GM18511 (cell line): Measurements from ENCODE around the gene KRTAP10-5.
"Not testable (repeated sequence)": the region's sequence is repeated elsewhere in the genome, so short reads cannot be mapped to it uniquely, and the experiment has no call there.

Experiments used
- ATAC-seq: cut with Tn5 transposase; IDR thresholded peaks from one replicate; pipeline ENCODE4 v1.9.1; 2021; ENCODE audit warnings: mild to moderate bottlenecking, moderate library complexity; ENCODE audit not compliant: unreplicated experiment

KRTAP10-5 gene

DNA sequence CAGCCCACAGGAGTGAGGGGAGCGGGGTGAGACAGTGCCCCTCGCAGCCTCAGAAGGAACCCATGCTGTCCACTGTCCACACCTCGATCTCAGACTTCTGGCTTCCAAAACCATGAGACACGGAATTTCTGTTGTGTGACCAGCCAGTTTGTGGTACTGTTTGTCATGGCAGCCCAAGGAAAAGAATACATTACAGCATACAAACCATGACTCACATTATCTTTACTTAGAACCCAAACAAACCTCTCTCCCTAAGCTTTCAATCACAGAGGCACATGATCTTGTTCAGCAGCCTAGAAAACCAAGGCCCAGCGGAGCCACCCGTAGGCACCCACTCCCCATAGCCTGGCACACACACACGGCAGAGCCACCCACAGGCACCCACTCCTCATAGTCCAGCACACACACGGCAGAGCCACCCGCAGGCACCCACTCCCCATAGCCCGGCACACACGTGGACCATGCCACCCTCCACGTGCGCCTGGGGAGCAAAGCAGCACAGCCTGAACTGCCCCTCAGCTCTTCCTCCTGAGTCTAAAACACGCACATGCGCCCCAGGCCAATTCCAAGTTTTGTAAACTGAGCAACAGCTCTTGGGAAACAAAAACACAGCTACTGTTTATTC is 7.3 kb downstream of the KRTAP10-5 start:
- no peak for ATAC-seq

DNA sequence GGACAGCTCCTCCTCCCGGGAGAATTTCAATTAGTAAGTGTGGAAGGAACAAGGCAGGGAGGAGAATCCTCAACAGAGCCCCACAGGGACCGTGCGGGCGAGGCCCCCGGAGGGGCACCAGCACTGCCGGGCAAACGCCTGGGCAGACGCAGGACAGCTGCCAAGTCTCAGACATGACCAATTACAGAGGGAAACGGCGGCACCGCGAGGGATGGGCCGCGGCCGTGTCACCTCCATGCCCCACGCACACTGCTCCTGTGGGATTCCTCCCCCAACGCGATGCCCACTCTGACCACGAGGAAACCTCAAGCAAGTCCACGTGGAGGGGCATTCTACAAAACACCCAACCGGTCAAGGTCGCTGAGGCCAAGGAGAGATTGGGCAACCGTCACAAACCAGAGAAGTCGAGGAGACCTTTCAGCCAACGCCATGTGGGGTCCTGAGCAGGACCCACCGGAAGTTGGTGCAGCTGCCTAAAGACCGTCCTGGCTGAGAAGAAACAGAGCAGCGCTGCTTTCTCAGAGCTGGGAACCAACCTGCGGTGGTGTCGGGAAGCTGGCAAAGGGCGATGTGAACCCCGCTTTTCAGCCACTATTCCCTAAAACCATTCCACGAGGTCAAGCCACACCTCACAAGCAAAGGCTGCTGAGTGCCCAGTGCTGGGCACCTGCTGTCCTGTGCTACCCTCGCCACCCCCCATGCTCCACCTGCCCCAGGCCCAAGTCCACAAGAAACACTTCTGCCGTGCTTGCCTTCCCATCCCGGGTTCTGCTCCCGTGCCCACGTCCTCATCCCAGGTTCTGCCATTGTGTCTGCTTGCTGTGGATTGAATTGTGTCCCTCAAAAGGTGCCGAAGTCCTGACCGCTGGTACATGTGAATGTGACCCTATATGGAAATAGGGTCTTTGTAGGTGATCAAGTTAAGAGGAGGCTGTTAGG is 8.3 kb downstream of the KRTAP10-5 start:
- ATAC-seq, result no peak

DNA sequence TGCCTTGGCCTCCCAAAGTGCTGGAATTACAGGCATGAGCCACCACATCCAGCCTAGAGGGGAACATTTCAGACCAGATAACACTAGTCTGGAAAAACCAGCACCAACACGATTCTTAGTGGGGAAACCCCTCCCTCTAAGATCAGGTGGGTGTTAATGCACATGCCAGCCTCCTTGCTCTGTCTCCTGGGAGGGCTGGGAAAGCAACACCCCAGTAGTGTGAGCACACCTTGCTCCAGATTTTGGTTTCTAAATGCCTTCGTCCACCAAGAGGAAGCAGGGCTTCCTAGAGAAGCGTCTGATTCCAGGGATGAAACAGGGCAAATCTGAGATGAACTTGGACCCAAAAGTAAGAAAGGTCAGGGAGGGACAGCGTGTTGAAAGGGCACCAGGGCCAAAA is 9.1 kb downstream of the KRTAP10-5 start:
- ATAC-seq, result no peak

DNA sequence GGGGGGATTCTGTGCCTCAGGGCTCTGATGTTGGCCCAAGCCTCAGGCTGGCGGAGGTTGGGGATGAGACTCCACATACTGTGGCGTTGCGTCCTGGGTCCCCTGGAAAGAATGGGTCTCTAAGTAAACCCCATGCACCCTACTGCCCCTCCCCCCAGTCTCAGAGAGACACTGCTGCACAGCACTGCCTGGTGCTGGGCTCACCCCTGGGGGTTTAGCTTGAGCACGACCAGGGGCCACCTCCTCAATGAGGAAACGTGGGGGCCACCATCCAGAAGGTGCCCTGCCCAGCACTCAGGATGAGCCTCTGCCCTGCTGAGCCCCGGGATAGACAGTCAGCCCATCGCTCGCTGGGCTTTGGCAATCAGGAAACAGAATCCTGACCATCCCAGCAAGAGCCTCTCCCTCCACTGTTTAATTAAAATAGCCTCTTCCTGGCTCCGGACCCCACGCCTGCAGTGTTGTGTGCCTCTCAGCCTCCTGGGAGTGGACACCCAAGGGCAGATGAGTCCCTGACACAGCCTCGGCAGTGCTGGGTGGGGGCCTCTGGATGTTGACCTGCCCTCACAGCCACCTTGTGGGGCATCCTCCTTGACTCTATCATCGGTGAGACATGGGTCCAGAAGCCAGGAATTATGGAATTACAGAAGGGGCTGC is 10.4 kb downstream of the KRTAP10-5 start:
- ATAC-seq, result no peak

DNA sequence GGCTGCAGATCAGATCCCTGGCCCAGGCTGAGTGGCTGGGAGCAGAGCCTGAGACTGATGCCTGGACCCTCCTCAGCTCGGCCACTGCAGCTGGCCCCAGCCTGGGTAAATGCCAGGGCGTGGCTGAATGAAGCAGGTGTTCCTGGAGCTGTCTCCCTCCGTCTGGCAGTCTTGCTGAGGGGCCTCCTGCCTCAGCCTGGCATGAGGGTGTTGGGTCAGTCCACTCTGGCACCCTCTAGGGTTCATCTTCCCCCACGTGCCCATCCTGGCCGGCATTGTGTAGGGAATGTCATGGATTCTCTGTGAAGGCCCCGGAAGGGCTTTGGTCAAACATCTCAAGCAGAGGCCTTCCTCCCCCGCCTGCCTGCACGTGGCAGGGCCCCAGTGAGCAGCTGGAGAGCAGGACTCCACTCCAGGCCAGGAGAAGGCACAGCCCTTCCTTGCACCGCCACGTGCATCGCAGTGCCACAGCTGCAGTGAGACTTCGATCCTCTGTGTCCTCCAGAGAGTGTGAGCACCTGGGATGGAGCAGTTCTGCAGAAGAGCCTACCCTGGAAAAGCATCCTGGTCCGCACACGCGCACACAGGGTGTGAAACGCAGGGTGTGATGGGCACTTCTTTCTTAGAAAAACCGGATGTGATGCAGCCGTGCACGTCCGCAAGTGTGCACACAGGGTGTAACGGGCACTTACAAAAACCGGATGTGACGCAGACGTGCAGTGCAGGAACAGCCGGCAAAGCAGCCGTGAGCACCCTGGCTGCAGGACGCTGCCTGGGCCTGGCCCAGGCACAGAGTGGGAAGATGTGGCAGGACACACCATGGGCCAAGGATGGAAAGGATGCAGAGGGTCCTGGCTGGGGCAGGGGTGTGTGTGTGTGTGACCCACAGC is 11.5 kb downstream of the KRTAP10-5 start:
- no peak for ATAC-seq

DNA sequence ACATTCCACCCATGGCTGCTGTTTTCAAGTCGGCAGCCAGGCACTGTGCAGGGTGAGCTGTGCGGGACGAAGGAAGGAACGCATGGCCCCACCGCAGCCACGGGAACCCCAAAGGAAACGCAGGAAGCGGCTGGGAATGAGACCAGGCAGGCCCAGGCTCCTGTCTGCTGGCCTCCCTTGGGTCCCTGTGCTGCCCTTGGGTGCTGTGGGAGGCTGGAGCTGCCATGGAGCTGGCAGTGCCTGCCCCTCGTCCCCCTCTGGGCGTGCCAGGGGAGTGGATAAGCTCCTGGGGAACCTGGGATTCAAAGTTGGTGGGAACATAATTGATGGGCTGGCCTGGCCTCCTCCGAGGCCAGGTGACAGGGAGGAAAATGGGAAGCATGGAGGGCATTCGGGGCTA is 12.1 kb downstream of the KRTAP10-5 start:
- no peak for ATAC-seq

DNA sequence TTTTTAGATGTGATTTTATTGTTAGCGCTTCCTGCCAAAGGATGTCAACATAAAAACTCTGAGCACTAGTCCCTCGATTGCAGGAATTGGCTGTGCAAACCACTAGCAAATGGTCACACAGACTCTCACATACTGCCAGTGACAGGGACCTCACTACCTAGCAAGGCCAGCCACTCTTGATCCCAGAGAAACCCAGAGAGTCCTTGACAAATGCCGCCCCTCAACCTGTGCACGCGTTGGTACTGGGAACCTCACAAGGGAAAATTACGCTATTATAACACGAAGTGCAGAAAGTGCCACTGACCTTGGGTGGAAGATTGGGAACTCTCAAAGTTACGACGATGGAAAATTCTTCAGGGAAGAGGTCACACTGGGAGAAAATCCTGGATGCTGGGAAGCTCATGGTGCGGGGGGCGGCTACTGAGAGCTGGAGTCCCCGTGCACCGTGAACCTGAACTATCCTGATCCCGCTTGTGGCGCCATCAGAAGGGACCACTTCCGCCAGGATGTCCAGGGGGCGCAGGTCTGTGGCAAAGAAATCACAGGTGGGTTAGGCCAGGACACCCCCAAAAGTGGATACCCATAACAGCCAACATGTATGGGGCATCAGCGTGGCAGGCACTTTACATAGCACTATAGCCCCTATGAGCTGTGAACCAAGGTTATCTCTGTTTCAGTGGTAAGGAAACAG is 12.8 kb downstream of the KRTAP10-5 start:
- no peak for ATAC-seq

DNA sequence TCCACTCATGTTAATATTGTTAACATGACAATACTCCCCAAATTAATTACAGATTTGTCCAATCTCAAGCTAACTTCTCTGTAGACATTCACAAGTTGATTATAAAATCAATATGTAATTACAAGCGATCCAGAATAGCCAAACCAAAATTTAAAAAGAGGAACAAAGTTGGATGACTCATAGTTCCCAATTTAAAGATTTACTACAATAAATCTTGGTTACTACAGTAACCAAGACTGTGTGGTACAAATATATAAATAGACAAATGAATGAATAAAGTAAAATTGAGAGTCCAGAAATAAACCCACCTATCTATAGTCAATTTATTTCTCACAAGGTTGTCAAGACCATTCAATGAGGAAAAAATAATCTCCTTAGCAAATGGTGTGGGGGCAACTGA is 14.0 kb downstream of the KRTAP10-5 start:
- ATAC-seq, result no peak

DNA sequence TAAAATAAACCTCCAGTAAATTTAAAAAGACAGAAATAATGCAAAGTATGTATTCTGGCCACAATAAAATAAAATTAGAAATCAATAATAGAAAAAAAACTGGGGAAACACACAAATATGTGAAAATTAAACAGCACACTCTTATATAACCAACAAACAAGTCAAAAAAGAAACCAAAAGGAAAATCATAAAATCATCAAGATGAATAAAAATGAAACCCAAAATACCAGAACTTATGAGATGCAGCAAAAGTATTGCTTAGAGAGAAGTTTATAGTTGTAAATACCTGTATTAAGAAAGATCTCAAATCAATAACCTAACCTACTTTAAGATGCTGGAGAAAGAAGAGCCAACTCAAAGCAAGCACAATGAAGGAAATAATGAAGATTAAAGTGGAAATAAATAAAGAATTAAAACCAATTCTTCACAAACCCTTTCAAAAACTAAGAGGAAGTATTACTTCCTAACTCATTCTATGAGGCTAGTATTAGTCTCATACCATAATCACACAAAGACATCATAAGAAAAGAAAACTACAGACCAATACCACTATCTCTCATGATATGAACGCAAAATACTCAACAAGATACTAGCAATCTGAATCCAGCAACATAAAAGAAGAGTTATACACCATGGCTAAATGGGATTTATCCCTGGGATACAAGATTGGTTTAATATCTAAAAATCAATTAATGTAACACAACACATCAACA is 15.4 kb downstream of the KRTAP10-5 start:
- ATAC-seq, result no peak

DNA sequence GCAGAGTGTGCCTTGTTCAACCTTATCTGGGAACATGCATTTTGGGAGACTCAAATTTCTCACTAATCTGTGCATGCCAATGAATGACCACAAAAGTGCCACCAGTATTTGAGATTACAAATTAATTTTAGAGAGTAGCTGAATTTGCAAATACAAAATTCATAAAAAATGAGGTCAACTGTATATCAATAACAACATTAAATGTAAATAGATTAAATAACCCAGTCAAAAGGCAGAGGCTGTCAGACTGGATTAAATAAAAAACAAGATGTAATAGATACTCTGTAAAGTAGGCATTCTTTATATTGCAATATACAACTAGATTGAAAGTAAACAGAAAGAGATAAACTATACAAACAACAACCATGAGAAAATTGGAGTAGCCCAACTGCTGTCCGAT is 16.3 kb downstream of the KRTAP10-5 start:
- ATAC-seq, result no peak

DNA sequence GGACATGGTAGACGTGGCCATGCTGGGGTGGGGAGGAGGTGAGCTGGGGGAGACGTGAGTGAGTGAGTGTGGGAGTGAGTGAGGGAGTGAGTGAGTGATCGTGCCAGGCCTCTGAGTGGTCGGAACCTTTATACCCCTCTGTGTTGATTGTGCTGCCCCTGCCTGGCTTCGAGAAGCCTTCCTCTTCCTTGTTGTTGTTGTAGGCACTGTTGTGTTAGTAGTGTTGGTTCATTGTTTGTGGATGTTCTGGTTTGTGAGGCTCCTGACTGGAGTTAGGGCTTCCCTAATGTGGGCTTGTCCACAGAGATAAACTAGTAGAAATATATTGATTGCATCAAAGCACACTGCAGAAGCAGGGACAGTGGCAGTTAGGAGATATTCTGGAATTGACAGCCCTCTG is 21.7 kb downstream of the KRTAP10-5 start, which contains the start of gene KRTAP10-3:
Gene KRTAP10-3 (minus strand): TSS at position 101 of the 400 bp plus-strand sequence. CDS start 80 bp downstream, at position 21.
- no peak for ATAC-seq

DNA sequence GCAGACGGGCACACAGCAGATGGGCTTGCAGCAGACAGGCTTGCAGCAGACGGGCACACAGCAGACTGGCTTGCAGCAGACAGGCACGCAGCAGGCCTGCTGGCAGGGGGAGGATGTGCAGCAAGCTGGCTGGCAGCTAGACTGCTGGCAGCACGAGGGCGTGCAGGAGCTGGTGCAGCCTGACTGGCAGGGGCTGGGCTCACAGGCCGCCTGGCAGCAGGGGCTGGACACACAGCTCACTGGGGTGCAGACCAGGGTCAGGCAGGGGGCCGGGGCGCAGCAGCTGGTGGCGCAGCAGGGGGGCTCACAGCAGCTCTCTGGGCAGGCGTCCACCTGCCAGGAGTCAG is 22.1 kb downstream of the KRTAP10-5 start:
- not testable (repeated sequence) for ATAC-seq

DNA sequence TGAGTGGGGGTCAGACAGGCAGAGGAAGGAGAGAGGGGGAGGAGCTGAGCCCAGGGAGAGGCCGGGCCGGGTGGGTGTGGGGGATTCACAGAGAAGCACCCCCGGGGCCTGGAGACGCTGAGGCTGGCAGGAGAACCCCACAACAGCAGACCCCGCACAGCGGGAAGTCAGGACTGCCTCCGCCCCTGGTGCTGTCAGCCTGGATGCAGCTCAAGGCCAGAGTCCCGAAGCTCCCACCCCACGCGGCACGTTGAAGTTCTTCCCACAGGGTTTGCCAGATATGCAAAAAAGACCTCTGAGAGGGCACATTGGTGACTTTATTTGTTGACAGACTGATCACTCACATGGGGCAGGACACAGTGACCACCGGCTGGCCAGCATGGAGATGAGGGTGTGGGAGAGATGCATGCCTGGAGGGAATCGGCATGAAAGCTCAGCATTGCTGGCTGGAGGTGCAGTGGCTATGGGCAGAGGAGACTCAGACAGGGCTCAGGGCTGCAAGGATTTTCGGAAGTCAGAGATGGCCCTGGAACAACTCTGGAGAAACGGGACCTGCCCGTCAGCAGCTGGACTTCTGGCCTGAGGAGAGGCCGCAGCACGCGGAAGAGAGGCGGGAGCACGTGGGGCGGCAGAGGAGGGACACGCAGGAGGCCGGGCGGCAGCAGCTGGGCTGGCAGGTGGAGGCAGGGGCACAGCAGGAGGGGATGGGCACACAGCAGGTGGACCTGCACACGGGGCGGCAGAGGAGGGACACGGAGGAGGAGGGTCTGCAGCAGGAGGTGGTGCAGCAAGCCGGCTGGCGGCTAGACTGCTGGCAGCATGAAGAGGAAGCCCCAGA is 22.7 kb downstream of the KRTAP10-5 start:
- no peak for ATAC-seq

DNA sequence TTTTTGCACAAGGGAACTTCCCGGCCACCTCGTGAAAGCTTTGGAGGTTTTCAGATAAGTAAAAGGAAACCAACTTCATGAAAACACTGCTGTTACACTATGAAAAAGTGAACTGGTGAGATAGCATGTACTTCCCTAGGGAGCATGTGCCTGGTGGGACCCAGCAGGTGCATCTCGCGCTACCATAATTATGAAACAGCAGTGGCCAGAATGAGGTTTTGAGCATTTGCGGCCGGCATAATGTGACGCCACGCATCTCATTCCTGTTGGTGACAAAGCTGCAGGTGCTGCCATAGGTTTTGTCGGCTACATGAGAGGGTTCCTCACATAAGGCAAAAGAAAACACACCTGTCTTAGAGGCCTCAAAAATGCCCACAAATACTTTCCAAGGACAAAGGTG is 23.5 kb downstream of the KRTAP10-5 start:
- ATAC-seq, result no peak

DNA sequence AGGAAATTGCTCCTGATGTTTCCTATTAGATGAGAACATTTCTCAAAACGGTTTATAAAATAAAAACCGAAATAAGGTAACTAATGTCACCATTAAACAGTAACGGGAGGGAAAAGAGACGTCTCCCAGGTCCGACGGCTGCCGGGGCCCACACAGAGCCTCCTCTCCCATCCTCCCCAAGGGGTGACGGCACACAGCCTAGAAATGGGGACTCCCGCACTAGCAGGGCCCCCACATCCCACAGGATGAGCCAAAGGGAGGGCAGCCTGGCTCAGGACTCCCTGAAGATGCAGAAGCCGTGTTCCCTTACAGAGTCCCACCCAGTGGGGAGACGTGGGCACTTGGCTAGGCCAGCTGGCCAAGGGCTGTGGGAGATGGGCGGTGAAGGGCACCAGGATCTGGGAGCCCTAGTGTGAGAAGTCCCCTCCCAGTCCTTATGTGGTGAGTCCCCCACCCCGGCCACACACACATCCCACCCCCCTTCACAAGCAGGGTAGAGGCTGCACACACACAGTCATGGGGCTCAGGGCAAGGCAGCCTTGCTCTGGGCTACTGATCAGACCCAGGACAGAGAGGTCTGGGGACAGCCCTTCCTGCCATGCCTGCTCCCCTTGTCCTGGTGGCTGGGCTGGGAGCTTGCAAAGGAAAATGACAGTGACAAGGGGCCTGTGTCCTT is 25.1 kb downstream of the KRTAP10-5 start:
- no peak for ATAC-seq

DNA sequence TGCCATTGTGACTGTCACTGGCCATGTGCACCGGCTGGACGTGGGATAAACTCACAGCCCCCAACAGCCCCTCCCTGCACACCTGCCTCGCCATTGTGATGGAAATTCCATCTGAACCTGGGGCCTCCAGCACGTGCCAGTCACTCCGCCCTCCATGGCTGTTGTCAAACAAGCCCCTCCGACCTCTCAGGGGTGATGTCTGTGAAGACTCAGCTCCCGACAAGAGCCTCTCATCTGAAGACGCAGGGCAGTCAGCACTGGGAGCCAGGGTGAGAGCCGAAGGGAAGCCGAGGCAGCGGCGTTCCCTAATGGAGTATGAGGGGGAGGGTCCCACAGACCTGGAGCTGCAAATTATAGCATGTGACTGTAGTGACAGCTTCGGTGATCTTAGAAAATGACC is 27.7 kb downstream of the KRTAP10-5 start:
- no peak for ATAC-seq

DNA sequence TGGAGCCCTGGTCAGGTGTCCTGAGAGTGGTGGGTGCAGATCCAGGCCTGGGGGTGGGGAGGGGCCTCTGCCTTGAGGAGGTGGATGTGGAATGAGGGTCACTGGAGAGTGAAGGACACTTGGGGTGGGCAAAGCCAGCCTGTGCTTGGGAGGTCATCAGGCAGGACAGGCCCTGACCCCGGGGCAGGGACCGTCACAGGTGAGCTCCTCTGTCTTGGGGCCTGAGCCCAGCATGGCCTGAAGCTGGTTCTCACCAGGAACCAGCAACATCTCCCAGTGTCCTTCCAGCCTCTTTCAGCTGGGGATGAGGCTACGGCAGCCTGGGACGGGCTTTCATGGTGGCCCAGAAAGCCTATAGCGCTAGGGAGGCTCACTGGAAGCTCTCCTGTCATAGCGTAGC is 28.3 kb downstream of the KRTAP10-5 start:
- ATAC-seq, result no peak

DNA sequence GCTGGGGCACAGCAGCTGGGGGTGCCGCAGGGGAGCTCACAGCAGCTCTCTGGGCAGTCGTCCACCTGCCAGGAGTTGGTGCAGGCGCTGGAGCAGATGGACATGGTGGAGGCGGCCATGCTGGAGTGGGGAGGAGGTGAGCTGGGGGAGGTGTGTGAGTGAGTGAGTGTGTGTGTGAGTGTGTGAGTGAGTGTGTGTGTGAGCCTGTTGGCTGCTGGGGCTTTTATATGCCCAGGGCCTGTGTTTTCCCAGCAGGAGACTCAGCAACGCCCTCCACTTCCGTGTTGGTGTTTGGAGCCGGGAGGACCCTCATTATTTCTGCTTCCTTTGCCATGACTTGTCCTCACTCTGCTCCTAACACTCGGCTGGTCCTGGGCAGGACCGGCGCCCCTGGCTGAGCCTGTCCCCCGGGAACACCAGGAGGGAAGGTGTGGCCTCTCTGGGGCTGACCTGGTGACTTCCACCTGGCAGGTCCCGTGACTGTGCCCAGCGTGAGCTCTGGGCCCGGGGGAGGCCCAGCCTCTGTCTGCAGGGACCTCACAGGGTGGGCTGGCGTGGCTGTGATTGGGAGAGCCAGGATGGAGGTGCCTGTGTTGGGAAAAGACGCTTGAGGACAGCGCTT is 29.0 kb downstream of the KRTAP10-5 start, which contains the start of gene KRTAP10-2:
Gene KRTAP10-2 (minus strand): TSS at position 166 of the 622 bp plus-strand sequence. CDS start 47 bp downstream, at position 119.
- ATAC-seq, result no peak
